HG03159 (cell line): ENCODE data around the gene RAD54L.
"Not testable (repeated sequence)": the region's sequence is repeated elsewhere in the genome, so short reads cannot be mapped to it uniquely, and the experiment has no call there.

Experiments used
- ATAC-seq: cut with Tn5 transposase; IDR thresholded peaks from one replicate; pipeline ENCODE4 v1.9.1; 2021; ENCODE audit warnings: mild to moderate bottlenecking, moderate library complexity; ENCODE audit not compliant: unreplicated experiment

RAD54L gene

GRCh38 chr1:46317323-46317722 is 69.8 kb downstream of the RAD54L start:
- no peak for ATAC-seq

GRCh38 chr1:46319301-46319700 is 71.7 kb downstream of the RAD54L start:
- not testable (repeated sequence) for ATAC-seq

- ATAC-seq, result not testable (repeated sequence)
Measured at GRCh38 chr1:46319960-46320914, 72.7 kb downstream of the RAD54L start.

- not testable (repeated sequence) for ATAC-seq
Measured at GRCh38 chr1:46322191-46322590, 74.6 kb downstream of the RAD54L start.

- not testable (repeated sequence) for ATAC-seq
Measured at GRCh38 chr1:46325285-46326076, 77.9 kb downstream of the RAD54L start.
